ENCODE results near the gene MPND. TPM values are rescaled to one million over a fixed set of nuclear protein-coding genes. Genes with fewer than 3 reads are reported as not detected.

MPND gene
- polyA plus RNA-seq, 1 donor, result 16.5 TPM

GRCh38 chr19:4373013-4373367 is 29.6 kb downstream of the MPND start:
- WGBS (ENCODE audit: insufficient coverage, low lambda C conversion rate), result no CpG with 5 or more reads among the region's 8 CpGs
- peaks cover 93% of the 10 kb centered on the region for H3K4me1 ChIP-seq (ENCODE audit: control insufficient read depth, insufficient read depth, low read length)
- peak overlapping the region; percentile 95 for H3K27ac ChIP-seq (ENCODE audit: low read length)
- H3K36me3 ChIP-seq (ENCODE audit: control insufficient read depth, insufficient read depth, low read length), result peaks cover 38% of the 10 kb centered on the region
- no peak overlapping the region for H3K4me3 ChIP-seq (ENCODE audit: low read length)
- DNase-seq, result no peak
- no peaks in the 10 kb centered on the region for H3K27me3 ChIP-seq (ENCODE audit: control insufficient read depth, insufficient read depth, low read length)
- H3K9me3 ChIP-seq (ENCODE audit: control insufficient read depth, low read depth, low read length), result peaks cover 3% of the 10 kb centered on the region

DNA sequence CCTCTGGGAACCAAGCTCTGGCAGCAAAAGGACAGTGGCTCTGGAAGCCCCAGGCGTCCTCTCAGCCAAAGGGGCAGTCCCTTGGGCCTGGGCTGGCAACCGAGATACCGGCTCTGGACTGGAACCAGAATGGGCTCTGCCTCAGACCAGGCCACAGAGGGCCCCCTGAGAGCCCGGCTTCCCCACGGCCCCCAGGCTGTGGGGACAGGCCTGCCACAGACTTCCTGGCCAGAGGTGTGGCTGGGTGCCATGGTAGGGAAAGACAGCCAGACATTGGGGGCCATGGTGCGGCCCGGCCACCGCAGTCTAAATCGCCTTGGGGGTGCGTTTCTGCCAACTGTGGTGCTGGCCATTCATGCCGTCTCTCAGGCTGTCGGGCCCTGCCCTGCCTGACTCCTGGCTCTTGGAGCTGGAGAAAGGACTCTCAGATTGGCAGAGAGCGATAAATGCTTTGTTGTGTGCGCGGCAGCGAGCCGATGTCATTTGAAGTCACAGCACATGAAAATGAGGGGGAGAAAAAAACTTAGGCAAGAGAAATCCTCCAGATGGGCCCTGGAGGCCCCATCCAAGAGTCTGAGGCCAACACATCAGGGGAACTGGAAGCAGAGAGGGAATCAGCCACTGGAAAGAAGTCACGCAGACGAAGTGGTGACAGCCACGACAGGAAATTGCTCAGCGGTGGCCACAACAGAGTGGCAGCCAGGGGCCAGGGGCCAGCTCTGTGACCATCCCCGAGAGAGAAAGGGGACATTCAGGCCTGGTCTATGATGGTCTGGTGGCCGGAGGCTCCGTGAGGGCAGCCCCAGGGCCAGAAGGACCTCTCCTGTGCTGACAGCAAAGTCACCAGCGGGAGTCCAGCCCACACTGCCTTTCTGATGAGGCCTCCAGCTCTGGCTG is 30.5 kb downstream of the MPND start:
- Histone ChIP-seq H3K36me3 (ENCODE audit: control insufficient read depth, insufficient read depth, low read length) (peaks cover 37% of the 10 kb centered on the region), H3K4me1 (ENCODE audit: control insufficient read depth, insufficient read depth, low read length) (peaks cover 94% of the 10 kb centered on the region), H3K9me3 (ENCODE audit: control insufficient read depth, low read depth, low read length) (peaks cover 3% of the 10 kb centered on the region), H3K27me3 (ENCODE audit: control insufficient read depth, insufficient read depth, low read length) (no peaks in the 10 kb centered on the region), H3K4me3 (ENCODE audit: low read length) (no peak overlapping the region), H3K27ac (ENCODE audit: low read length) (peak overlapping the region; percentile 95)
- DNase-seq, result no peak
- WGBS (ENCODE audit: insufficient coverage, low lambda C conversion rate), result no CpG with 5 or more reads among the region's 25 CpGs

DNA sequence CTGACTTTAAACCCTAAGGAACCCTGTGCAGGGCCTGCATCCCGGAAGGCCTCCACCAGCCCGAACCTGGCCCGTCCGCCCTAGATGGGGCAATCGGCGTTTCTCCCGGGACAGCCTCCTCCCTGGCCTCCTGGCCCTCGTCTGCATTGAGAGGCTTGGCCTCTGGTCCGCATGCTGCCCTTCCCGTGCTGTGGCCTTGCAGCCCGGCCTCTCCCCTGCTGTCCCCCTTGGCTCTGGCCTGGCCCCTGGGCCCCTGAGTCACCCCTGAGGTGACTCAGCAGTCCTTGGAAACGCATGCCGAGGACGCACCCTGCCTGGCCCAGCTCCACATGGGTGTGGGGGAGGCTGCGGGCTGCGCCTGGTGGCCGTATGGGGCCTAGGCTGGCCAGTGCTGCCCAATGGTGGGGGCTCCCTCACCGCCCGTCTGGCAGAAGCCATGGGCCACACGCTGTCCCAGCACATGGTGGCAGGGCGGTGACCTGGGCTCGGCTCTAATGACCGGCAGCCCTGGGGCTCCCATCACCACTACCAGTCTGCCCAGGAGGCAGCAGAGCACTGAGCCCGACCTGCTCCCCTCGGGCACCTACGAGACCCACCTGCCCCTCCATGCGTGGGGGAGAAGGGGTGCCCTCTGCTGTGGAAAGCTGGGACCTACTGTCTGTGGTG is 31.3 kb downstream of the MPND start:
- Histone ChIP-seq H3K27me3 (ENCODE audit: control insufficient read depth, insufficient read depth, low read length) (no peaks in the 10 kb centered on the region), H3K36me3 (ENCODE audit: control insufficient read depth, insufficient read depth, low read length) (peaks cover 38% of the 10 kb centered on the region), H3K4me3 (ENCODE audit: low read length) (no peak overlapping the region), H3K4me1 (ENCODE audit: control insufficient read depth, insufficient read depth, low read length) (peaks cover 92% of the 10 kb centered on the region), H3K9me3 (ENCODE audit: control insufficient read depth, low read depth, low read length) (peaks cover 3% of the 10 kb centered on the region), H3K27ac (ENCODE audit: low read length) (peak overlapping the region; percentile 95)
- 80% methylated on average over 2 of the region's 27 CpGs for WGBS (ENCODE audit: insufficient coverage, low lambda C conversion rate)
- DNase-seq, result peak; percentile 93 to 94

- DNase-seq, result peak; percentile 95
- WGBS (ENCODE audit: insufficient coverage, low lambda C conversion rate), result no CpG with 5 or more reads among the region's 16 CpGs
- H3K27ac ChIP-seq (ENCODE audit: low read length), result peak overlapping the region; percentile 95
- H3K27me3 ChIP-seq (ENCODE audit: control insufficient read depth, insufficient read depth, low read length), result no peaks in the 10 kb centered on the region
- H3K36me3 ChIP-seq (ENCODE audit: control insufficient read depth, insufficient read depth, low read length), result peaks cover 43% of the 10 kb centered on the region
- H3K9me3 ChIP-seq (ENCODE audit: control insufficient read depth, low read depth, low read length), result peaks cover 3% of the 10 kb centered on the region
- no peak overlapping the region for H3K4me3 ChIP-seq (ENCODE audit: low read length)
- peaks cover 90% of the 10 kb centered on the region for H3K4me1 ChIP-seq (ENCODE audit: control insufficient read depth, insufficient read depth, low read length)
Measured at GRCh38 chr19:4375164-4376027, 32.0 kb downstream of the MPND start.

DNA sequence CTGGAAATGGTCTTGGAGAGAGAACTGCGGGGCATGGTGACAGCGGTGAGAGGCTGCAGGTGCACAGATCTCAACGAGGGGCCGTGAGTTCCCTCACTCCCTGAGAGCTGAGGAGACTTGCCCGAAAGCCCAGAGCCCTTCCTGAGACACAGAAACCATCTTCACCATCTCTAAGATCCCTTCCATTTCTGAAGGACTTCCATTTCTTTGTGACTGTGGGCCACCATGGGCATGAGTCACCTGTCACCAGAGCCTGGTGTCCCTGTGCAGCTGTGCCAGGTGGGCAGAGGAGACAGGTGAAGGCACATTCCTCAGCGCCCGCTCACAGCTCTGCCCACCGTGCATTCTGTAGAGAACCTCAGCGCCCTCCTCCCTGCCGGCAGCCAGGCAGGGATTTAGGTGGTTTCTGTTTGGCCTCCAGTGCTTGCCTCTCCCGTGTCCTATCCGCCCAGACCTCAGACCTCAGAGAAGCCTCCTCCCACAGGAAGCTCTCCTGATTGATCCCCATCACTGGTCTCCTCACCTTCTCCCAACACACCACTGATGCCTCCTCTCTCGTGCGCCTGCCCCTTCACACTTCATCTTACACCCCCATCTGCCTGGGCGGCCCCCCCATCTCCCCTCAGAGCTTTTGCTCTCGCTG is 32.8 kb downstream of the MPND start:
- Histone ChIP-seq H3K27ac (ENCODE audit: low read length) (peak overlapping the region; percentile 95), H3K27me3 (ENCODE audit: control insufficient read depth, insufficient read depth, low read length) (no peaks in the 10 kb centered on the region), H3K36me3 (ENCODE audit: control insufficient read depth, insufficient read depth, low read length) (peaks cover 38% of the 10 kb centered on the region), H3K4me1 (ENCODE audit: control insufficient read depth, insufficient read depth, low read length) (peaks cover 85% of the 10 kb centered on the region), H3K9me3 (ENCODE audit: control insufficient read depth, low read depth, low read length) (peaks cover 3% of the 10 kb centered on the region), H3K4me3 (ENCODE audit: low read length) (no peak overlapping the region)
- no CpG with 5 or more reads among the region's 16 CpGs for WGBS (ENCODE audit: insufficient coverage, low lambda C conversion rate)
- DNase-seq, result no peak

GRCh38 chr19:4376671-4376990 is 33.3 kb downstream of the MPND start:
- Histone ChIP-seq H3K9me3 (ENCODE audit: control insufficient read depth, low read depth, low read length) (peaks cover 3% of the 10 kb centered on the region), H3K36me3 (ENCODE audit: control insufficient read depth, insufficient read depth, low read length) (peaks cover 34% of the 10 kb centered on the region), H3K27ac (ENCODE audit: low read length) (peak overlapping the region; percentile 95), H3K4me1 (ENCODE audit: control insufficient read depth, insufficient read depth, low read length) (peaks cover 81% of the 10 kb centered on the region), H3K27me3 (ENCODE audit: control insufficient read depth, insufficient read depth, low read length) (no peaks in the 10 kb centered on the region), H3K4me3 (ENCODE audit: low read length) (no peak overlapping the region)
- no peak for DNase-seq
- no CpG with 5 or more reads among the region's 10 CpGs for WGBS (ENCODE audit: insufficient coverage, low lambda C conversion rate)

DNA sequence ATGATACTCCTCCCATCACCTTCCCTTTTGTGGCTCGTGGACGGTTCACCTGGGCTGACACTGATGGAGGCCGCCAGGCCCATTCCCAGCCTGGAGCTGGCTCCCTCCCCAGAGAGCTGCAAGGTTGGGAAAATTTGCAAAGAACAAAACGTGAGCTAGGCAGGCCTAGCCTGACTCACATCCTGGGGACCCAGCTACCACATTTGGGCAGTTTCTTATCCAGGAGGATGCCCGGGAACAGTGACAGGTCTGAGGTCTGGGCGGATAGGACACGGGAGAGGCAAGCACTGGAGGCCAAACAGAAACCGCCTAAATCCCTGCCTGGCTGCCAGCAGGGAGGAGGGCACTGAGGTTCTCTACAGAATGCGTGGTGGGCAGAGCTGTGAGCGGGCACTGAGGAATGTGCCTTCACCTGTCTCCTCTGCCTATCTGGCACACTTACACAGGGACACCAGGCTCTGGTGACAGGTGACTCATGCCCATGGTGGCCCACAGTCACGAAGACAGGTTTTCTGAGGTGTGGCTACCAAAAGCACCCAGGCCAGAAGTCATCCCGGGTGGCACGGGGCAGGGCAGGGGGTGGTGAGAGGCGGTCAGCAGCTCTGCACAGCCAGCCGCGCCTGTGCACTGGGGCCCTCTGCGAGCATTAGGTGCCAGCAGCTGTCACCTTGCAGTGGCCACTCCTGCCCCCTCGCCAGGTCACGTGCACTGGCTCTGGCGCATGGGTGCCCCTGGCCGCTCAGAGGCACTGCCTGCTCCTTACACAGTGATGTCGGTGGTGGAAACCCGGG is 33.8 kb downstream of the MPND start:
- no peak for DNase-seq
- WGBS (ENCODE audit: insufficient coverage, low lambda C conversion rate), result no CpG with 5 or more reads among the region's 23 CpGs

DNA sequence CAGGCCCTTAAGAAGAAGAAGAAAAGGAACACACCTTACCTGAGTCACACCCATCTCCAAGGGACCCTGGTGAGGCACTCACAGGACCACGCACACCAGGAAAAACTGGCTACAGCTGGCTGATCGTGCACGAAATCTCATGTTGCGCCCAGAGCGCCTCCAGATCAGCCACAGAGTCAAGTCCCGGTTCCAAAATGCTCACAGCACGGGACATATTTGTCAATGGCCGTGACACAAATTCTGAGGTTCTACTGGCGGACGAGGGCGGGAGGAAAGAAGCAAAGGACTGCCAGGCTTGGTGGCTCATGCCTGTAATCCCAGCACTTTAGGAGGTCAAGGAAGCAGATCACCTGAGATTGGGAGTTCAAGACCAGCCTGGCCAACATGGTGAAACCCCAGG is 35.5 kb downstream of the MPND start:
- H3K27ac ChIP-seq (ENCODE audit: low read length), result no peak overlapping the region

More for the DNA sequence above, 33.8 kb downstream of the MPND start:
- H3K27me3 ChIP-seq (ENCODE audit: control insufficient read depth, insufficient read depth, low read length), result no peaks in the 10 kb centered on the region
- H3K9me3 ChIP-seq (ENCODE audit: control insufficient read depth, low read depth, low read length), result peaks cover 3% of the 10 kb centered on the region
- H3K27ac ChIP-seq (ENCODE audit: low read length), result peak overlapping the region; percentile 95
- H3K36me3 ChIP-seq (ENCODE audit: control insufficient read depth, insufficient read depth, low read length), result peaks cover 30% of the 10 kb centered on the region
- no peak overlapping the region for H3K4me3 ChIP-seq (ENCODE audit: low read length)
- peaks cover 79% of the 10 kb centered on the region for H3K4me1 ChIP-seq (ENCODE audit: control insufficient read depth, insufficient read depth, low read length)

GRCh38 chr19:4379383-4380253 is 36.3 kb downstream of the MPND start:
- WGBS (ENCODE audit: insufficient coverage, low lambda C conversion rate), result no CpG with 5 or more reads among the region's 20 CpGs
- peaks cover 59% of the 10 kb centered on the region for H3K4me1 ChIP-seq (ENCODE audit: control insufficient read depth, insufficient read depth, low read length)
- no peaks in the 10 kb centered on the region for H3K9me3 ChIP-seq (ENCODE audit: control insufficient read depth, low read depth, low read length)
- H3K4me3 ChIP-seq (ENCODE audit: low read length), result no peak overlapping the region
- DNase-seq, result no peak
- peak overlapping the region; percentile 18 for H3K27ac ChIP-seq (ENCODE audit: low read length)
- peaks cover 39% of the 10 kb centered on the region for H3K36me3 ChIP-seq (ENCODE audit: control insufficient read depth, insufficient read depth, low read length)
- H3K27me3 ChIP-seq (ENCODE audit: control insufficient read depth, insufficient read depth, low read length), result no peaks in the 10 kb centered on the region

More for the DNA sequence above, 35.5 kb downstream of the MPND start:
- DNase-seq, result no peak
- Histone ChIP-seq H3K4me1 (ENCODE audit: control insufficient read depth, insufficient read depth, low read length) (peaks cover 62% of the 10 kb centered on the region), H3K4me3 (ENCODE audit: low read length) (no peak overlapping the region), H3K36me3 (ENCODE audit: control insufficient read depth, insufficient read depth, low read length) (peaks cover 31% of the 10 kb centered on the region), H3K9me3 (ENCODE audit: control insufficient read depth, low read depth, low read length) (no peaks in the 10 kb centered on the region), H3K27me3 (ENCODE audit: control insufficient read depth, insufficient read depth, low read length) (no peaks in the 10 kb centered on the region)
- no CpG with 5 or more reads among the region's 11 CpGs for WGBS (ENCODE audit: insufficient coverage, low lambda C conversion rate)
